Measurements from ENCODE around the gene SLC22A4. TPM values are rescaled to one million over a fixed set of nuclear protein-coding genes. Genes with fewer than 3 reads are reported as not detected.

The SLC22A4 gene
- total and polyA plus RNA-seq, 2 experiments from 2014 or later = 1.4 to 3.3 TPM

GRCh38 chr5:132339502-132339901 is 45.3 kb downstream of the SLC22A4 start:
- Histone ChIP-seq H4K20me1 (ENCODE audit: insufficient read depth, poor library complexity, severe bottlenecking) (no peaks in the 10 kb centered on the region), H3K27ac (peak overlapping the region; percentile 42), H3K79me2 (no peaks in the 10 kb centered on the region), H3K4me1 (ENCODE audit: insufficient read depth) (peaks cover 13% of the 10 kb centered on the region), H3K4me3 (no peak overlapping the region), H3K27me3 (no peaks in the 10 kb centered on the region), H3K36me3 (replicated peaks; ENCODE audit: insufficient read depth, low read depth) (no peaks in the 10 kb centered on the region), H3K4me2 (no peak overlapping the region), H3K9me2 (replicated peaks; ENCODE audit: insufficient read depth) (no peaks in the 10 kb centered on the region), H2AFZ (no peak overlapping the region), H3K9me3 (ENCODE audit: low read depth) (no peaks in the 10 kb centered on the region)
- no peak for DNase-seq (ENCODE audit: low spot score)
- TF ChIP-seq EZH2 (IDR thresholded peaks at IDR 0.05; ENCODE audit: borderline replicate concordance) = no peak
- TF ChIP-seq, protein P1, sequence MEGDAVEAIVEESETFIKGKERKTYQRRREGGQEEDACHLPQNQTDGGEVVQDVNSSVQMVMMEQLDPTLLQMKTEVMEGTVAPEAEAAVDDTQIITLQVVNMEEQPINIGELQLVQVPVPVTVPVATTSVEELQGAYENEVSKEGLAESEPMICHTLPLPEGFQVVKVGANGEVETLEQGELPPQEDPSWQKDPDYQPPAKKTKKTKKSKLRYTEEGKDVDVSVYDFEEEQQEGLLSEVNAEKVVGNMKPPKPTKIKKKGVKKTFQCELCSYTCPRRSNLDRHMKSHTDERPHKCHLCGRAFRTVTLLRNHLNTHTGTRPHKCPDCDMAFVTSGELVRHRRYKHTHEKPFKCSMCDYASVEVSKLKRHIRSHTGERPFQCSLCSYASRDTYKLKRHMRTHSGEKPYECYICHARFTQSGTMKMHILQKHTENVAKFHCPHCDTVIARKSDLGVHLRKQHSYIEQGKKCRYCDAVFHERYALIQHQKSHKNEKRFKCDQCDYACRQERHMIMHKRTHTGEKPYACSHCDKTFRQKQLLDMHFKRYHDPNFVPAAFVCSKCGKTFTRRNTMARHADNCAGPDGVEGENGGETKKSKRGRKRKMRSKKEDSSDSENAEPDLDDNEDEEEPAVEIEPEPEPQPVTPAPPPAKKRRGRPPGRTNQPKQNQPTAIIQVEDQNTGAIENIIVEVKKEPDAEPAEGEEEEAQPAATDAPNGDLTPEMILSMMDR (IDR thresholded peaks at IDR 0.05; ENCODE audit: poor library complexity) = no peak
- no peak for TF ChIP-seq EZH2phosphoT487 (IDR thresholded peaks at IDR 0.05; ENCODE audit: low read depth, severe bottlenecking, unreplicated experiment)

DNA sequence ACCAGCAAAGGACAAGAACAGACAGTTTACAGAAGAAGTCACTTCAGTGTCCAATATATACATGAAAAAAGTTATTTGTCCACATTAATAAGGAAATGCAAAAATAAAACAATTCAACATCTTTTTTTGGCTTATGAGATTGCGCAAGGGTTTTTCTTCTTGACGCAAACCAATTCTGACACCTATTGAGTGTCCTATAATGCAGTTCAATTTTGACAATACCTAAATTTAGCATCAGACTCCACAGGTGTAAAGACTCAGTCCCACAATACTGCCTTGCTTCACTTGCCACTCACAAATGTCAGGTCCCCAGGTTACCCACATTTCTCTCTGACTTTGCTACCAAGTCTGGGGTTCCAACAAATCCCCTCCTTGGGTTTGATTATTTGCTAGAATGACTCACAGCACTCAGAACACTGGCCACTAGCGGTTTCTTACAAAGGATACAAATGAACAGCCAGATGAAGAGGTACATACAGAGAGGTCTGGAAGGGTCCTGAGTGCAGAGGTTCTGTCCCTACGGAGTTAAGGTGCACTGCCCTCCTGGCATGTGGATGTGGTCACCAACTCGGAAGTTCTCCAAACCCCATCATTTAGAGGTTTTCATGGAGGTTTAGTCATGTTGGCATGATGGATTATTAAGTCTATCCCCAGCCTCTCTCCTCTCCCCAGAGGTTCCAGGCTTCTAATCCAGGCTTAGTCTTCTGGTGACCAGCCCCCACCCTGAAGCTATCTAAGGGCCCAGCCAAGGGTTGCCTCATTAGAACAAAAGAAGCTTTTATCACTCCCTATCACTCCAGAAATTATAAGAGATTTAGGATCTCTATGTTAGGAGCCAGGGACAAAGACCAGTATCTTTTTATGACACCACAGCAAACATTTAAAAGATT is 48.3 kb downstream of the SLC22A4 start:
- TF ChIP-seq, protein P1 (IDR thresholded peaks at IDR 0.05; ENCODE audit: poor library complexity) = peak; percentile 19
- no peak for TF ChIP-seq EZH2phosphoT487 (IDR thresholded peaks at IDR 0.05; ENCODE audit: low read depth, severe bottlenecking, unreplicated experiment)

GRCh38 chr5:132344775-132345514 is 50.8 kb downstream of the SLC22A4 start:
- no peak for TF ChIP-seq EZH2 (IDR thresholded peaks at IDR 0.05; ENCODE audit: borderline replicate concordance)
- no peak for TF ChIP-seq EZH2phosphoT487 (IDR thresholded peaks at IDR 0.05; ENCODE audit: low read depth, severe bottlenecking, unreplicated experiment)
- TF ChIP-seq, protein P1 (IDR thresholded peaks at IDR 0.05; ENCODE audit: poor library complexity) = no peak
- no peak overlapping the region for H2AFZ ChIP-seq
- no peak for DNase-seq (ENCODE audit: low spot score)
- H3K4me3 ChIP-seq = no peak overlapping the region
- no peaks in the 10 kb centered on the region for H3K79me2 ChIP-seq
- no peaks in the 10 kb centered on the region for H3K9me2 ChIP-seq (replicated peaks; ENCODE audit: insufficient read depth)
- no peaks in the 10 kb centered on the region for H3K27me3 ChIP-seq
- peaks cover 6% of the 10 kb centered on the region for H3K4me1 ChIP-seq (ENCODE audit: insufficient read depth)
- no peaks in the 10 kb centered on the region for H3K9me3 ChIP-seq (ENCODE audit: low read depth)
- 87% methylated on average over 5 of the region's 5 CpGs for WGBS (ENCODE audit: low lambda C conversion rate, missing lambda C conversion rate)
- no peaks in the 10 kb centered on the region for H4K20me1 ChIP-seq (ENCODE audit: insufficient read depth, poor library complexity, severe bottlenecking)
- no peaks in the 10 kb centered on the region for H3K36me3 ChIP-seq (replicated peaks; ENCODE audit: insufficient read depth, low read depth)
- H3K27ac ChIP-seq = no peak overlapping the region
- no peak overlapping the region for H3K4me2 ChIP-seq

More for the DNA sequence above, 48.3 kb downstream of the SLC22A4 start:
- Histone ChIP-seq H3K4me3 (no peak overlapping the region), H3K27me3 (no peaks in the 10 kb centered on the region), H3K27ac (no peak overlapping the region), H3K9me3 (ENCODE audit: low read depth) (no peaks in the 10 kb centered on the region), H4K20me1 (ENCODE audit: insufficient read depth, poor library complexity, severe bottlenecking) (no peaks in the 10 kb centered on the region), H3K36me3 (replicated peaks; ENCODE audit: insufficient read depth, low read depth) (no peaks in the 10 kb centered on the region), H3K4me1 (ENCODE audit: insufficient read depth) (peaks cover 13% of the 10 kb centered on the region), H3K79me2 (no peaks in the 10 kb centered on the region), H3K9me2 (replicated peaks; ENCODE audit: insufficient read depth) (no peaks in the 10 kb centered on the region), H3K4me2 (no peak overlapping the region), H2AFZ (no peak overlapping the region)
- no peak for DNase-seq (ENCODE audit: low spot score)
- WGBS (ENCODE audit: low lambda C conversion rate, missing lambda C conversion rate) = 76% methylated on average over 5 of the region's 5 CpGs

All from hepatocyte (in vitro differentiated cells).